ENCODE measurements around the gene FZD4. TPM values are rescaled to one million over a fixed set of nuclear protein-coding genes. Genes with fewer than 3 reads are reported as not detected.
"Not testable (repeated sequence)": the region's sequence is repeated elsewhere in the genome, so short reads cannot be mapped to it uniquely, and the experiment has no call there.

Gene FZD4
- 185 and 214 TPM in 2 replicates for total RNA-seq

GRCh38 chr11:86955361-86956120 lies at the start of gene FZD4:
TSS of gene FZD4 (minus strand) at chr11:86955395. CDS start at chr11:86955085, 310 bp downstream.
- DNase-seq: peak; percentile 93

GRCh38 chr11:87004281-87004680 lies 49.1 kb upstream of the FZD4 start:
- not testable (repeated sequence) for DNase-seq

GRCh38 chr11:87002918-87003317 lies 47.7 kb upstream of the FZD4 start:
- DNase-seq: no peak

GRCh38 chr11:86999859-87000753 lies 44.9 kb upstream of the FZD4 start:
- DNase-seq: no peak

GRCh38 chr11:86999388-86999787 lies 44.2 kb upstream of the FZD4 start:
- DNase-seq: no peak

GRCh38 chr11:86996953-86997570 lies 41.9 kb upstream of the FZD4 start:
- DNase-seq: no peak

GRCh38 chr11:86993031-86993430 lies 37.8 kb upstream of the FZD4 start:
- DNase-seq: no peak

GRCh38 chr11:86992340-86992739 lies 37.1 kb upstream of the FZD4 start:
- DNase-seq: not testable (repeated sequence)

GRCh38 chr11:86991341-86991740 lies 36.1 kb upstream of the FZD4 start:
- no peak for DNase-seq

GRCh38 chr11:86990515-86990914 lies 35.3 kb upstream of the FZD4 start:
- no peak for DNase-seq

- DNase-seq: no peak
Measured at GRCh38 chr11:86990031-86990430, 34.8 kb upstream of the FZD4 start.

GRCh38 chr11:86988351-86988881 lies 33.2 kb upstream of the FZD4 start:
- no peak for DNase-seq

- no peak for DNase-seq
Measured at GRCh38 chr11:86987679-86988078, 32.5 kb upstream of the FZD4 start.

GRCh38 chr11:86984701-86985100 lies 29.5 kb upstream of the FZD4 start:
- DNase-seq: no peak

GRCh38 chr11:86983021-86983488 lies 27.9 kb upstream of the FZD4 start:
- peak; percentile 63 for DNase-seq

- no peak for DNase-seq
Measured at GRCh38 chr11:86981777-86982540, 26.8 kb upstream of the FZD4 start.

- no peak for DNase-seq
Measured at GRCh38 chr11:86980086-86980796, 25.0 kb upstream of the FZD4 start.

GRCh38 chr11:86978756-86979608 lies 23.8 kb upstream of the FZD4 start:
- peak; percentile 77 for DNase-seq

GRCh38 chr11:86978247-86978646 lies 23.1 kb upstream of the FZD4 start:
- DNase-seq: no peak

- DNase-seq: no peak
Measured at GRCh38 chr11:86977441-86978050, 22.4 kb upstream of the FZD4 start.
